ENCODE measurements around the gene MYO1H.
"Not testable (repeated sequence)": the region's sequence is repeated elsewhere in the genome, so short reads cannot be mapped to it uniquely, and the experiment has no call there.

The MYO1H gene

GRCh38 chr12:109418848-109419480 lies 71.3 kb downstream of the MYO1H start:
- no peak for DNase-seq

GRCh38 chr12:109421355-109422087 lies 73.8 kb downstream of the MYO1H start:
- no peak for DNase-seq

- DNase-seq = no peak
These were observed 74.6 kb downstream of the MYO1H start for GRCh38 chr12:109422251-109422650.

GRCh38 chr12:109423392-109423791 lies 75.7 kb downstream of the MYO1H start:
- no peak for DNase-seq

DNA sequence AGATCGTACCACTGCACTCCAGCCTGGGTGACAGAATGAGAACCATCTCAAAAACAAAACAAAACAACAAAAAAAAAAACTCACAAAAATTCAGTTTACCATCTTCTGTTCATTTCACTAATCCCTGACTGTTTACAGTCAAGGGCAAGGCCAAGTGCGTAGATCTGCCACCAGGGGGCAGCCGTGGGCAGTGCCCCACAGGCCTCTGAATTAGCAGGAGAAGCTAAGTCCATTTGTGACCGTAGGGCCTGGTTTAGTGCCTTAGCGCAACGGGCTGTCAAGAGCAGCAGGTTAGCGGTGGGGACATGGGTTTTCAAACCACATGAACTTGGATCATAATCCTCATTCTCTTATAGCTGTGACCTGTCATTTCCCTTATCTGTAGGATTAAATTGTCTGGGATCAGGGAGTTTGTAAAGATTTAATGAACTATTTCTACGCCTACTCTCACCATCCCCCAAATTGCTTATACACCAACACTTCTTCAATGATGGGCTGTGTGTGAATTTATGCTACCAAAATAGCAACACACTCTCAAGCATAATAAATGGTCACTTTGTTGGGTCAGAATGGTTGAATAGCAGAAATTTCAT lies 80.4 kb downstream of the MYO1H start:
- DNase-seq = peak; percentile 54 to 77

- DNase-seq = not testable (repeated sequence)
These were observed 81.1 kb downstream of the MYO1H start for GRCh38 chr12:109428804-109429203.

DNA sequence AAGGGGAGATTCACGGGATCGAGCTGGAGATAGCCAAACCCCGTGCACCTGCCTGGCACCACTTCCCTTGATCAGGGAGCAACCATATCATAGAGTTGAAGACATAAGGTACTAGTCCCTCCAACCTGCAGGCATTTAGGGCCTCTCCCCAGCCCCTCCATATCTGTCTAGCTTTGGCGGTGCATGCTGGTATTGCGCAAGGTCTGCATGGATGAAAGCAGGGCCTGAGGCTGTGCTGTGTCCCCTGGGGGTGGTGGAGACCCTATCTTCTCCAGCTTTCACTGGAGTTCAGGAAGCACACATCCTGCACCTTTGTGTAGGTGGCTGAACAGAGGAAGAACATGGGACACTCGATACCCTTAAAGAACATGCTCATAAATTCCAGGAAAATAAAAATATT lies 82.5 kb downstream of the MYO1H start:
- DNase-seq = no peak

GRCh38 chr12:109432431-109432830 lies 84.7 kb downstream of the MYO1H start:
- DNase-seq = no peak

DNA sequence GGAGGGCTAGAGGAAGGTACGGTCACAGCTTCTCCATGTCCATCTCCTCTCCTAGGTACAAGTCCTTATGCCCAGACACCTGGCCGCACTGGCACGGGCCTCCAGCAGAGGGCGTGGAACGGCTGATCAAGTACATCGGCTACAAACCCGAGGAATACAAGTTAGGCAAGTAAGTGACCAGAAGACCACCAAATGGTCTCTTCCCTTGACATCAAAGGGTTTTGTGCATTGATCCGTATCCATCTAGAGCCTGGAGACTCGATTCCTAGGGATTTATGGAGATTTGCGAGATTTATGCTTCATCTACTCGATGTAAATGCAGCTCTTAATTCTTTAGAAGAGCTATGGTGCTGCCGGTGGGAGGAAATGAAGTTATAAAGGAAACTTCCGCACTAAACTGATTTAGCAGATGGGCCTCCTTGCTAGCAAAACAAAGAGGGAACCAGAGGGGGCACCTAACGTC lies 85.2 kb downstream of the MYO1H start:
- DNase-seq = peak; percentile 28 to 70

GRCh38 chr12:109433618-109434017 lies 85.9 kb downstream of the MYO1H start:
- DNase-seq = peak in 1 of 2 experiments; percentile 35

- DNase-seq = no peak
These were observed 86.9 kb downstream of the MYO1H start for GRCh38 chr12:109434582-109434981.

GRCh38 chr12:109435428-109436187 lies 87.9 kb downstream of the MYO1H start:
- DNase-seq = no peak

GRCh38 chr12:109436188-109436560 lies 88.5 kb downstream of the MYO1H start:
- DNase-seq = no peak

- no peak for DNase-seq
These were observed 91.5 kb downstream of the MYO1H start for GRCh38 chr12:109439181-109439580.

DNA sequence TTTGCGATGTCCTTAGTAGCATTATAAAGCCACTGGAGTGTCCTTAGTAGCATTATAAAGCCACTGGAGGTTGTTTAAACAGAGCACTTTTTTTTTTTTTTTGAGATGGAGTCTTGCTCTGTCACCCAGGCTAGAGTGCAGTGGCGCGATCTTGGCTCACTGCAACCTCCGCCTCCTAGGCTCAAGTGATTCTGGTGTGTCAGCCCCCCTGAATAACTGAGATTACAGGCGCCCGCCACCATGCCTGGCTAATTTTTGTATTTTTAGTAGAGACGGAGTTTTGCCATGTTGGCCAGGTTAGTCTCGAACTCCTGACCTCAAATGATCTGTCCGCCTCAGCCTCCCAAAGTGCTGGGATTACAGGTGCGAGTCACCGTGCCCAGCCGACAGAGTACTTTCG lies 92.3 kb downstream of the MYO1H start:
- not testable (repeated sequence) for DNase-seq

GRCh38 chr12:109440851-109441490 lies 93.3 kb downstream of the MYO1H start:
- DNase-seq = no peak

DNA sequence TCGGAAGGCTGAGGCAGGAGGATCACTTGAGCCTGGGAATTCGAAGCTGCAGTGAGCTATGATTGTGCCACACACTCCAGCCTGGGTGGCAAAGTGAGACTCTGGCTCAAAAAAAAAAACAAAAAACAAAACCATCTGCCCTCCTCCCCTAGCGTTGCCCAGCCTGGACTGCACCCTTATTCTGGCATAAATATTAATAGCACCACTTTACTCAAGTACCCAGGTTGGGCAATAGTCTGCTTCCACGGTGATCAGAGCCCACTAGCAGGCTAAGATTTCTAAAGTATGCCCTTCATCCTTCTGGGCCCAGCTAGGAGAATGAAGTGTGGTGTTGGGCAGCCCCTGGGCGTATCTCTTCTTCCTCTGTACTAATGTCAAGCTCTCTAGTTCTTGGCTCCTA lies 96.1 kb downstream of the MYO1H start:
- no peak for DNase-seq

GRCh38 chr12:109444259-109444658 lies 96.6 kb downstream of the MYO1H start:
- DNase-seq = no peak

DNA sequence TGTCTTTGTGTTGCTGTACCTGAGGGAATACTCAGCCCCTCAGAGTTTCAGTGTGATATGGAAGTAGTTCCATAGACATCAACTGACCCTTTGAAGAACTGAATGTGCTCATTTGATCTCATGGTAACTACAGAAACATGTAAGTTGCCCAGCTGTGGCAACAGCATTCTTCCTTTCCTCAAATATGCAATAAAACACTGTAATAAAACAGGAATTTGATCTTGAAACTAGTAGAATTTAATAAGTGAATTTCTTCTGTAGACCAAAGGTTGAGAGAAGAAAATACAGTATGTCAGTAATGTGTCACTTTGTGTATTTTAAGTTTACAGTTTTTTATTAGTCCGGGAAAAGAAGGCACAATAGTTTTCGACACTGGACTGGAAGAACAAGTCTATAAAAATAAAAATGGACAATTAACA lies 97.5 kb downstream of the MYO1H start:
- no peak for DNase-seq

DNA sequence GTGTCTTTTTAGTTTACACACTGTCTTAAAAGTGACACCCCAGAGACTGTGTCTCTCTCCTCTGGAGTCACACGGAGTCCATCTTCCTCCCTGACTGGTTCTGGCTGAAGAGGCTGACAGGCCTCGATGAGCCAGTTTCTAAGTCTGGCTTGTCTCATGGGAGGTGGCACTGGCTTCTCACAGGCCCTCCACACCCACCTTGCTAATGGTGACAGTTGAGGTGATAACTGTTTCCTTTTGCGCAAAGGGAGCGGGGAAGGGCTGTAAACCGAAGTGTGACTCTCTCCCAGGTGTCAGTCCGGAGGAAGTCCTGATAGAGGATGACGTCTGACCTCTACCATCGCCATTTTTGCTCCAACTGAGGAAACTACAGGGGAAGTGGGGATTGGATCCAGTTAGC lies 99.2 kb downstream of the MYO1H start:
- no peak for DNase-seq

DNA sequence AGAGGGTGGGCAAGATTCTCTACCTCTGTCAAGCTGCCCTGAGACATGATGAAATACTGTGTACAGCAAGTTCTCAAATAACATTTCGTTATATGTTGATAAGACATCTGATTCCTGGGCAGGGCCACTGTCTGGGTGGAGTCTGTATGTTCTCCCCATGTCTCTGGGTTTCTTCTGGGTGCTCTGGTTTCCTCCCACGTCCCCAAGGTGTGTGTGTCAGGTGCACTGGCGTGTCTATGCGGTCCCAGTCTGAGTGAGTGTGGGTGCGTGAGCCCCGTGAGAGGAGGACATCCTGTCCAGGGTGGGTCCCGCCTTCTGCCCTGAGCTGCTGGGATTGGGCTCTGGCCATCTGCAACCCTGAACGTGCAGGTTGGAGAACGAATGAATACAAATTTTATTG lies 99.8 kb downstream of the MYO1H start:
- DNase-seq = no peak

GRCh38 chr12:109448272-109448671 lies 100.6 kb downstream of the MYO1H start:
- no peak for DNase-seq

All from NCI-H446 (cell line).